ENCODE results near the gene PANK4.
"Not testable (repeated sequence)": the region's sequence is repeated elsewhere in the genome, so short reads cannot be mapped to it uniquely, and the experiment has no call there.

Gene PANK4

DNA sequence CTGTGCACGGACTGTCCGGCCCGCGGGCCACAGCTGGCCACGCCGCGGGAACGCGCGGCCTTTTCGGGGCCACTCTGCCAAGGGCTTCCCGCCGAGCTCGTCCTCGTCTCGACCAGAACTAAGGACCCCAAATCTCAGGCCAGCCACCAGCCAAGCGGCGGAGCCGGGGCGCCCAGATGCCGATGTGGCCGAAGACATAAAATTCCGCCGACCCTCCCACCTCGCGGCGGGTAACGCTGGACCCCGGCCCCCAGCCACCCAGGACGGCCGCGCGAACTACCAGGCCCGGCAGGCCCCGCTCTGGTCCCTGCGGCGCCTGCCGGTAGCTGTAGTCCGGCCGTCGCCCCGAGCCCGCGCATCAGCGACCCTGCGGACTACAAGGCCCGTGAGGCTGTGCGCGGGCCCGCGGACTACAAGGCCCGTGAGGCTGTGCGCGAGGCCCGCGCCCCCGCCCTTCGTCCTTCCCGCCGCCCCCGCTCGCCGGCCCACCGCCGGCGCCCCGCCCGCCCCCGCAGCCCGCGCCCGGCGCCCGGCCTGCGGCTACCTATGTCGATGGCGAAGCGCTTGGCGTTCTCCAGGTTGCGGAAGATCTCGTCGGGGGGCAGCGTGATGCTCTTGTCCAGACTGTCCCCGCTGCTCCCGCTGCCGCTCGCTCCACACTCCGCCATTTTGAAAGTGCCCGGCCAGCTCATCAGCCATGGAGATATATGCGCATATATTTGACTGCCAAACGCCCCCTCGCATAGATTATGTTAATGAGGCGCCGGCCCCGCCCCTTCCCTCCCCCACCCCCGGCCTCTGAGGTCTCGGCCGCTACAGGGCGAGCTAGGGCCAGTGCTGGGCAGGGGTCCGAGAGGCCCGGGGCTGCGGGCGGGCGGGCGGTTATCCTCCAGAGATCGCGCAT lies at the start of gene PANK4:
Gene PANK4 (minus strand): TSS at position 677 of the 904 bp plus-strand sequence. CDS start 9 bp downstream, at position 668.
- DNase-seq: peak; percentile 98

DNA sequence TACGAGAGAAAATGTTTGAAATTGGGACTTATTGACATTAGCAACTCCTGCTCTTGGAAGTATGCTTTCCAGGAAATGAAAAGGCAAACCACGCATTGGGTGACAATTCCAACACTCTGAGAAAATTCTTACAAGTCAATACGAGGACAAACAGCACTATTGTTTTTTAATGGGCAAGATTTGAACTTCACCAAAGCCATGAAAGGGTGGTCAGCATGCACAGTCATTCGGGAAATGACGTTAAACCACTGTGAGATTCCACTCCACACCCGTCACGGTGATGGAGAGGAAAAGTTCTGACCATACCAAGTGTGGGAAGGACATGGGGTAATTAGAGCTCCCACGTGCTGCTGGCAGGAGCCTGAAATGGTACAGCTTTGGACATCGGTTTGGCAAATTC lies 48.0 kb upstream of the PANK4 start:
- no peak for DNase-seq

DNA sequence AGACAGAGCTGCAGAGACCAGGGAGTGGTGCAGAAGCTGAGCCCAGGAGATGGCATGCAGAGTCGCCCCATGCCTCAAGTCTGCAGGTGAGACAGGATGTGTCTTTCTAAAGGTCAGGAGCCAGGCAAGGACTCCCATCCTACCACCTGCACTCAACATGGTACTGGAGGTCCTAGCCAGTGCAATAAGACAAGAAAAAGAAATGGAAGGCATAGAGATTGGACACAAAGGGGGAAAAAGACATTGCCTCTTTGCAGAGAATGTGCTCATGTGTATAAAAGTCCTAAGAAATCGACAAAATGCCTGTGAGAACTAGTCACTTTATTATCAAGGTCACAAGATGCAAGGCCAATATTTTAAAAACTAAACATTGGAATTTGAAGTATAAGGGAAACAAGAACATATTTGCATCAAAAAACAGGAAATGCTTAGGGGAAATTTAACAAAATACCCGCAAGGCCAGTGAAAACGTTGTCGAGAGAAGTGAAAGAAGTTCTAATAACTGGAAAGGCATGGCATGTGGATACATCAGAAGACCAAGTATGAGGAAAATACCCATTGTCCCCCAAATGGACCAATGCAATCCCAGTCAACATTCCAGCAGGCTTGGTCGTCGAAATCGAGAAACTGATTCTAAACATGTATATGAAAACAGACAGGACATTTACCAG lies 47.0 kb upstream of the PANK4 start:
- no peak for DNase-seq

DNA sequence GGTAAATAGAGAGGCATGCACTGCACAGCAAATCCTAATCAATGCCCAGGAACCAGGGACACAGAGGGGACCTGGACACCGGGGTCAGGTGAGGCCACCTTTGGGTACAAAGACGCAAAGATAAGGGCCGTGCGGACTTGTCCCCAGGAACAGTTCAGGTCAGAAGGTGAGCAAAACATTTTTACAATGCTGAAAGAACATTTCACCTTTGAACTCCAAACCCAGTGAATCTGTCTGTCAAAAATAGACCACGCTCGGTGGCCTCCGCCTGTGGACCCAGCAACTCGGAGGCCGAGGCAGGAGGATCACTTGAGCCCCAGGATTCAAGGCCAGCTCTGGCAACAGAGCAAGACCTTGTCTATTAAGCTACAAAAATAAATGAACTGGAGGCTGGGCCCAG lies 45.0 kb upstream of the PANK4 start:
- no peak for DNase-seq

DNA sequence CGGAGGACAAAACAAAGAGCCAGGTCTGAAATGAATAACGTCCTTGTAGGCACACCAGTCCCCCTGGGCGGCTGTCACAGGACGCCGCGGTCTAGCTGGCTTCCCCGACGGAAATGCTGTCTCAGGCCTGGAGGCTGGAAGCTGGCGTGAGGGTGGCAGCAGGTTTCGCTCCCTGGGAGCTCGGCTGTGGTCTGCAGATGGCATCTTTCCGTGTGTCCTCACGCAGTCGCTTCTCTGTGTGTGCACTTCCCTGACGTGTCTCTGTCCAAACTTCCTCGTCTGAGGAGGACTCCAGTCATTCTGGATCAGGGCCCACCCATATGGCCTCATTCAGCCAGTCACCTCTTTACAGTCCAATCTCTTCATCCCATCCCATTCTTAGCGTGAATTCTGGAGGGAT lies 43.9 kb upstream of the PANK4 start:
- DNase-seq: no peak

DNA sequence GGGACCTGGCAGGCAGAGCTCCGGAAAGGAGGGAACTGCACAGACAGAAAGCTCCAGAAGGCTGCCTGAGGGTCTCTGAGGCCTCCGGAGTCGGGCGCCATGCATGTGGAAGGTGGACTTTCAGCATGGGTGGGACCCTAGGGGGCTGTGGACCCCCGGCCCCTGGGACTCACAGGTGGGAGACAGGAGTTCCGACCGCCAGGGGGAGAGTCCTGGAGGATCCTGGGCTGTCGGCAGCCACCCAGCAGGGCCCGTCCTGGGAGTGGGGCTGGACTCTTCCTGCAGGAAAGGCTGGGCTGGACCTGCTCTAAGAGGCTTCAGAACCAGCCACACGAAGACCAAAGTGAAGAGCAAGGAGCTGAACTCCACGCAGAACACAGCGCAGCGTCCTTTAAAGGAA lies 43.3 kb upstream of the PANK4 start:
- DNase-seq: not testable (repeated sequence)

DNA sequence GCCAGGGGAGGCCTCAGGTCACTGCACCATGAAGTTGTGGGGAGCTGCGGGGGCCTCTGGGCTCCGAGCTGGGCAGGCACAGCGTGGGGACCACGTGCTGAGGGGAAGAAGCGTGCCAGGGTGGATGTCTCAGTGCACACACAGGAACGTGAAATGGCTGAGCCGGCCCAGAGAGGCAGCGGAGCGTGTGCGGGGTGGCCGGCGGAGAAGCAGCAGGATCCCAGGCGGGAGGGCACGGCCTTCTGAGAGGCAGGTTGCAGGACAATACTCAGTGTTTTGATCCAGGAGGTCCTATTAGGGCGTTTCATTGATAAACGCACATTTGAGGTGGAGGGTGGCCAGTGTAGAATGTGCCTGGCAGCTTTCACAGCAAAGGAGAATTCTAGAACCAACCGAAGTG lies 42.7 kb upstream of the PANK4 start:
- no peak for DNase-seq

DNA sequence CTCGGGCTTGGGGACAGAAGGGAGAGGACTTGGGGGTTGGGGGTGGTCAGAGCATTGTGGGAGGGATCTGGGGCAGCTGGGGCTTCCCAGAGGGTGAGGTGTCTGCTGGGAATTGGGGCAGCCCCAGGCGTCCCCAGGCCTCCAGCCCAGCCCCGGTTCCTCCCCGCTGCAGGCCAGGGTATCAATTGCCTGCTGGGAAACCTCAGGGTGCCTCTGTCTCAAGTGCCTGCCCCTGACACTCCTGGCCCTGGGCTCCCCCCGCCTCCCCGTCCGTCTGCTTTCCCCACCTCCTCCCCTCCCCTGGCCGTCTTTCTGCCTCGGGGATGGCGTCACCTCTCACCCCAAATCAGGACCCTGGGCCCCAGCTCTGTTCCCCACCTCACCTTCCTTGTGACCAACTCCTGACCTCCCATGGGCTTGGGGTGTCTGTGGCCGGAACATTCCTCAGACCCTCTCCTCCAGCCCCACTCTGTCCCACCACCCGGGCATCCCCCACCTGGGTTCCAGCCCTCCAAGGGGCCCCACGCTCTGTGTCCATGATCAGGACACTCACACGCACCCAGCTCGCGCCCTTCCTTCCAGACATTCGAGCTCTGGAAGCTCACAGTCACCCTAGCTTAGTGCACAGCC lies 41.9 kb upstream of the PANK4 start:
- DNase-seq: not testable (repeated sequence)

DNA sequence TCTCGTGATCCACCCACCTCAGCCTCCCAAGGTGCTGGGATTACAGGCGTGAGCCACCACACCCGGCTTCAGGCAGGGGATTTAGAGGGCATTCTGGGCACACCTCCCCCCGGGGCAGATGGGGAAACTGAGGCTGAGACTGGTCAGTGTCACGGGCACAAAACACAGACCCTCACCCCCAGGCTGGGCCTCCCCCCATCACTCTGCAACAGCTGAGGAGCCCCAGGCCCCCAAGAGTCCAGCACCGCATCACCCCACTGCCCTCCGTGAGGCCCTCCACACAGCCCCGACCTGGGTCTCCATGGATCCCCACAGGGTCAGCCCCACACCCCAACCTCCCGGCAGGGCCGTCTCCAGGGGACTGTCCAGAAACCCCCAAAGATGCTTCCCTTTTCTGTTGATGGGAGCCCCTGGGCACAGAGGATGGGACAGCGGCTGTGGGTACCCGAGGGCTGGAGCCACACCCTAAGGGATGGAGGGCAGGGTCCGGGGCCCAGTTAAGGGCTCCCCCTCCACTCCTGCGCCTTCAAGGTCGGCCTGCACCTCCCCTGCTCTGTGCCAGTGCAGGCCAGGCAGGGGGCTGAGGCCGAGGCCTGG lies 40.8 kb upstream of the PANK4 start:
- no peak for DNase-seq

DNA sequence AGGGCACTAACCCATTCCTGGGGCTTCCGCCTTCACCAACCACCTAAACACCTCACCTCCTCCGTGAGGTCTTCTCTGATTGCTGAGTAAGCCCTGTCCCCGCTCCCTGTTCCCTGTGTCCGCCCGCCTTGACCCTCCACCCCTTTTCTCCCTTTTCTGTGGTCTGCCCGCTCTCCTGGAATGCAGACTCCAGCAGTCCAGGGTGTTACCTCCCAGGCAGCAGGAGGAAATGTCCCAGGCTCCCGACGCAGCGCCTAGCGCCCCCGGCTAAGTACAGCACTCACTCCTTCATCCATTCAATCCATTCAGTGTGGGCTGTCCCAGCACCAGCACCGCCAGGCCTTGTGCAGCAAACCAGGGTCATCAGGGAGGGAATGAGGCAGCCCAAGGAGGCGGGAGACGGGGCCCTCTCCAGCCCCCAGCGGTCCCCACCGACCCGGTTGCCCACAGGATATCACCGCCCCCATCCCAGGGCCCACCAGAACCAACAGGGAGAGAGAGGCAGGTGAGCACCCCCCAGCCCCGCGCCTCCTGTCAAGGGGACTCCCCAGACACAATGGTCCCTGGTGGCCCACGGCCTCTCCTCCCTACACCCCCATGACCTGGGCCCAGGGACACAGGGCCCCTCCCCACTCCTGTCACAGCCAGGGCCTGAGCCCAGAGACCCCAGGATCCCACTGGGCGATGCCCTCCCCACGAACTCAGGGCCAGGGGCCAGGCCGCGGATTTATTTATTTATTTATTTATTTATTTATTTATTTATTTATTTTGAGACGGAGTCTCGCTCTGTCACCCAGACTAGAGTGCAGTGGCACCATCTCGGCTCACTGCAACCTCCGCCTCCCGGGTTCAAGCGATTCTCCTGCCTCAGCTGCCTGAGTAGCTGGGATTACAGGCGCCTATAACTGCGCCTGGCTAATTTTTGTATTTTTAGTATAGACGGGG lies 40.0 kb upstream of the PANK4 start:
- no peak for DNase-seq

DNA sequence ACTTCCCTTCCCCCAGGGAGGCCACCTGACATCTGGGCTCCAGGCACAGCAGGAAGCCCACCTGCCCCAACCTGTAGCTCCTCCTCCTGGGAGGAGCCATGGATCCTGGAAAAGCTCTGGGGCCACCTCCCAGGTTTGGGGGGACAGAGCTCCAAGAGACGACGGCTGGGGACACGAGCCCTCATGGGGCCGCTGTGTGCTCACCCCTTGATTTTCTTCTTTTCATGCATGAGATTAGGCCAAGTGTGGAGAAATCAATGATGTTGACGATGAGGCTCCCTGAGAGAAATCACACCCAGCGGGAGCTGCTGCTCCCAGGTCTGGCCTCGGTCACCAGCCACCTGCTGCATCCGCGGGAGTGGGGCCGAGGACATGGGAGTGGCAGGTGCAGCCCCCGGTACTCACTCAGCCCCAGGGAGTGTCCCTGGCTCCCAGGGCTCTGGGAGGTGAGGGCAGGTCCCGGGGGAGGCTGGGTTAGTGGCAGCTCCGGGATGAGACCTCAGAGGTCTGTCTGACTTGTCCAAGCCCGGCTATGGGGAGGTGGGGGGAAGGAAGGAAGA lies 38.5 kb upstream of the PANK4 start:
- no peak for DNase-seq

DNA sequence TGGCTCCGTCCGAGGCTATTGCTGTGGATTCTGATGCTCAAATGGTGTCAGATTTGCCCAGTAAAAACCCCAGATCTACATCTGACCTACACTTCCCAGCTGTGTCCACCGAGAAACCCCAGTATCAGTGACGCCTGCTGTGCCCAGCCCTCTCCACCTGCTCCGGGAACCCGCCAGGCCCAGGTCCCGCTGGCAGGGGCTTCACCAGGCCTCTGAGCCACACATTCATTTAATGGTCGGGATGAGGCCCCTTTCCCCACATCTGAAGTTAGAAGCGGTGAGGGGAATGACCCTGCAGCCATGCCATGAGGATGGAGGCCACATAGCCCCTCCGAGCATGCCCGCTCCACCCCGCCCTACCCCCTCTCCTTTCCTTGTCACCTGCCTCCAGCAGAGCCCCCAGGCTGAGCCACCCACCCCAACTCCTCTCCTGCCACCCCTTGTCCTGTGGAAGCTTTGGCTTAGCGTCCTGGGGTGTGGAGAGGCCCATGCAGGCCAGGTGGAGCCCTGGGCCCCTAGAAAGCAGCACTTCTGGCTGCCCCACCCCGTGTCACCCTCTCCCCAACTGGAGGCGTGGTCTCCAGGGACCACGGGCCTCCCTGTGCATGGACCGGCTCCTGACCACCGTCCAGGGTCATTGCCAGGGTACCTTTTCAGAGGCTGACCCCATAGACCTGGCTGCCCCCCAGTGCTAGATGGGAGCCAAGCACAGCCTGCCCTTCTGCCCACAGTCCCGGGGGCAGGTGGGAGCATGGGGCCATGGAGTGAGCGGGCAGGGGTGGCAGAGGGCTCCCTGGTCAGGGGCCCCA lies 37.8 kb upstream of the PANK4 start:
- DNase-seq: no peak

DNA sequence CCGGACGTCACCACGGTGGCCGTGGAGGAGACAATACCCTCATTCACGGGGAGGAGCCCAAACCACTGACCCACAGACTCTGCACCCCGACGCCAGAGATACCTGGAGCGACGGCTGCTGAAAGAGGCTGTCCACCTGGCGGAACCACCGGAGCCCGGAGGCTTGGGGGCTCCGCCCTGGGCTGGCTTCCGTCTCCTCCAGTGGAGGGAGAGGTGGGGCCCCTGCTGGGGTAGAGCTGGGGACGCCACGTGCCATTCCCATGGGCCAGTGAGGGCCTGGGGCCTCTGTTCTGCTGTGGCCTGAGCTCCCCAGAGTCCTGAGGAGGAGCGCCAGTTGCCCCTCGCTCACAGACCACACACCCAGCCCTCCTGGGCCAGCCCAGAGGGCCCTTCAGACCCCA lies 36.8 kb upstream of the PANK4 start:
- DNase-seq: no peak

DNA sequence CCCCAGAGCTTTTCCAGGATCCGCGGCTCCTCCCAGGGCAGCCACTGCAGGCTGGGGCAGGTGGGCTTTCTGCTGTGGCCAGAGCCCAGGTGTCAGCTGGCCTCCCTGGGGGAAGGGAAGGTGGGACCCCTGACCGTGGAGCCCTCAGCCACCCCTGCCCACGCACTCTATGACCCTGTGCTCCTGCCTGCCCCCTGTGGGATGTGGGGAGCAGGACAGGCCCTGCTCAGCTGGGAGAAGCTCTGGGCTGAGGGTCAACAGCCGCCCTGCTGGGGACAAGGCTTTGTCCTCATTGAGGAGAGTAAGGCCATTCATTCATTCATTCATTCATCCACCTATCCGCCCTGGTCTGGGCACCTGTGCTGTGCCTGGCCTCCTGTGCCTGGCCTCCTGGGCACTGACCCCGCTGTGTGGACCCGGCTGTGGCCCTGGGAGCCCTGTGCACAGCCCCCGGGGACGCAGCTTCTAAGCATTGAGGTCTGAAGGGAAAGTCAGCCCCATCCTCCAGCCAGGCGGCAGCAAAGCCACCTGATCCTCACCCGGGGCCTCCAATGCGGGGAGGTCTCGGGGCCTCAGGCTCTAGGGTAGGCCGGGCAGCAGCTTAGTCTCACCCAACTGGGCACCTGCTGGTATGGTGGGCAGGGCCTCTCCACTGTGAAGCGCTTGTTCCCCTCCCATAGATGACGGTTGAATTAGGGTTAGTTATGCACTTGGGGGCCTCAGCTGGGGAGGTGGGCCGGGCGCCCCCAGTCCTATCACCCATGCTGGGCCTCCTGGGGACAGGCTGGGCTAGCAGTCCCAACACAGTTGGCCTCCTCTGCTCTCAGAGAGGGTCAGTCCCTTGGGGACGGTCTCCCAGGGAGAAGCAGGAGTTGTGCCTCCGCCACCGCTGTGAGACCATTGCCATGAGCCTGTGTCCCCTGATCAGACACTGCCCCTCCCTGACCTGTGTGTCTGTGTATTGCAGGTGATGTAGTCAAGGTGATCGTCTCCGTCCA lies 35.8 kb upstream of the PANK4 start:
- DNase-seq: no peak

DNA sequence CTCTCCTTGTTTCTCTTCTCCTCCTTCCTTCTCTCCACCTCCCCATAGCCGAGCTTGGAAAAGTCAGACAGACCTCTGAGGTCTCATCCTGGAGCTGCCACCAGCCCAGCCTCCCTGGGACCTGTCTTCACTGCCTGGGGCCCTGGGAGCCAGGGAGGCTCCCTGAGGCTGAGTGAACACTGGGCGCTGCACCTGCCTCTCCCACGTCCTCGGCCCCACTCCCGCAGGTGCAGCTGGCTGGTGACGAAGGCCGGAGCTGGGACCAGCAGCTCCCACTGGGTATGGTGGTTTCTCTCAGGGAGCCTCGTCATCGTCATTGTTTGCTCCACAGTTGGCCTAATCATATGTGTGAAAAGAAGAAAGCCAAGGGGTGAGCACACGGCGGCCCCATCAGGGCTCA lies 35.0 kb upstream of the PANK4 start:
- no peak for DNase-seq

DNA sequence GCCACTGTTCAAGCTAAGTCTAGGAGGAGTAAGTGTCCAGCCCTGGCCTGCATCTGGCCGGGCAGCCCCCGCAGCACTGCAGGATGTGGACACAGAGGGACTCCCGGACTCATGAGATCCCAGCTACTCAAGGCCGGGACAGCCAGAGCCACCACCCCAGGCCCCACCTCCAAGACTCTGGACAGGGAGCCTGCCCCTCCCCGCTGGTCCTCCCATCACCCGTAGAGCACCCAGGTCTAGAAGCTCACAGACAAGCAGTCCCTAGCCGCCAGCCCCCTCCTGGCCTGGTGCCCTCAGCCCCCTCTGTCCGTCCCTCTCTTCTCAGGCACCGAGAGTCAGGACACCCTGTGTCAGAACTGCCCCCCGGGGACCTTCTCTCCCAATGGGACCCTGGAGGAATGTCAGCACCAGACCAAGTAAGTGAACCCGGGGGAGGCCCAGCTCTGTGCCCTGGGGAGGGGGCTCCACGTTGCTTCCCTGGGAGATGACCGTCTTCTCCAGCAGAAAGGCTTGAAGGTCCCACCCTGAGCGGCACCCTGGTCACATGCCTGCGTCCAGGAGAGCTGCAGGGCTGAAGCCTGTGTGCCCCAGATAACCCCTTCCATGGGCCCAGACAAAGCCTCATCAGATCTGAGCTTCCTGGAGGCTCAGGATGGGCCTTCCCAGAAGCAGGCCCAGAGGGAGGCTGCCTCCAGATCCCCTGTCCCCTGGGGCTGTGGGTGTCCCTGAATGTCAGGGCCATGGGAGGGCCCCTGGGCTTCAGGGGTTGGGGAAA lies 34.1 kb upstream of the PANK4 start:
- DNase-seq: no peak

DNA sequence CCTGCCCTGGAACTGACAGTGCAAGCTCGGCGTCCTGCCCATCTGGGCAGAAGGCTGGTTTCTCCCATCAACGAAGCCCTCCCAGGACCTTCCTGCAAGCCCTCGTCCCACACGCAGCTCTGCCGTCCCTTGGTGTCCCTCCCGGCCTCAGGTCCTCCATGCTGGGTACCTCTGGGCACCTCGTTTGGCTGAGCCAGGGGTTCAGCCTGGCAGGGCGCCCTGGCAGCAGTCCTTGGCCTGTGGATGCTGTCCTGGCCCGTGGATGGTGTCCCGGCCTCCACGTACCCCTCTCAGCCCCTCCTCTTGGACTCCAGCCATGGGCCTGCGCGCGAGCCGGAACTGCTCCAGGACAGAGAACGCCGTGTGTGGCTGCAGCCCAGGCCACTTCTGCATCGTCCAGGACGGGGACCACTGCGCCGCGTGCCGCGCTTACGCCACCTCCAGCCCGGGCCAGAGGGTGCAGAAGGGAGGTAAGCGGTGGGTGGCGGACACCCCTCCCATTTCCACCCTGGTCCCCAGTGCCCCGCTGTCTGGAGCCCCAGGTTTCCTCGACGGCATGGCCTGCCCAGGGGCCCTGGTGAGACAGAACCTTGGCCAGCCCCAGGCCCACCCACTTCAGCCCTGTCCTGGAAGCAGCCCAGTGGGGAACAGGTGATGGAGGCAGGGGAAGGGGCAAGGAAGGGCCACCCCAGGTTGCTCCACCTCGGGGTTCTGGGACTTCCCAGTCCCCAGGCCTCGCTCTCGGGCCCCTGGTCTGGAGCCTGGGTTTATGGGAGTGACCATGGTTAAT lies 33.3 kb upstream of the PANK4 start:
- DNase-seq: no peak

DNA sequence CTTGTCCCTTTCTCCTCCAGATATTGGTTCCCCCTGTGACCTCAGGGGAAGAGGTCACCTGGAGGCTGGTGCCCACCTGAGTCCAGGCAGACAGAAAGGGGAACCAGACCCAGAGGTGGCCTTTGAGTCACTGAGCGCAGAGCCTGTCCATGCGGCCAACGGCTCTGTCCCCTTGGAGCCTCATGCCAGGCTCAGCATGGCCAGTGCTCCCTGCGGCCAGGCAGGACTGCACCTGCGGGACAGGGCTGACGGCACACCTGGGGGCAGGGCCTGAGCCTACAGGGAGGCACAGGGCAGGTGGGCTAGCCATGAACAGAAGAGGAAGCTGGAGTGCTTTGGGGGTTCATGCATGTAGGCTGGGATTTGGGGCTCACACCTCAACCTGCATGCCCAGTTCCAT lies 32.5 kb upstream of the PANK4 start:
- DNase-seq: no peak

All from NCI-H82 (cell line).